Measurements from ENCODE around the gene SYNE2. TPM values are rescaled to one million over a fixed set of nuclear protein-coding genes. Genes with fewer than 3 reads are reported as not detected.

The SYNE2 gene
- total and polyA plus RNA-seq, 2 donors (not counting 3 experiments of a cell fraction or from before 2014, with no cell fraction given): 16.0 to 53.7 TPM

DNA sequence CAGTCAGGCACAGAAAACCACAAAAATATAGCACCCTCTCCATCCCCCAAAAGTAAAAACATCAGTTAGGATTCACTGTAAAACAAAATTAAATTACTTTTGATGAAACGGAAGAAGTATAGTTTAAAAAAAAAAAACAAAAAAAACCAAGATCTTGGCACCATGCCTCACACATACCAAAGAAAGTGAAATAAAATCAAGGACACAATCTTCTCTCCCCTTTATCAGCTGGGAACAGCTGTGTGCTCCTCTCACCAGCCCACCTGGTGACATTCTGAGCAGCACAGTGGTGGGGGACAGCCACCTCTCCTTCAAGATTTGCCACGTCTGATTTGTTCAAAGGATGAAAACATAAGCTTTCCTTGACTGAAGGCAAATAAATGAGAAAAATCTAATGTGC is 385.8 kb downstream of the SYNE2 start:
- Histone ChIP-seq H3K9me1 (replicated peaks; ENCODE audit: control insufficient read depth, extremely low read depth, insufficient read depth, low read length) (no peaks in the 10 kb centered on the region), H3K36me3 (ENCODE audit: control insufficient read depth in 2 of 2, extremely low read depth in 1 of 2, insufficient read depth in 2 of 2, low read length in 2 of 2) (no peaks in the 10 kb centered on the region), H3K9ac (replicated peaks; ENCODE audit: extremely low read depth, insufficient read depth, low read length) (no peak overlapping the region), H3K4me2 (ENCODE audit: insufficient read depth, low read length) (no peak overlapping the region), H4K20me1 (replicated peaks; ENCODE audit: control insufficient read depth, extremely low read depth, insufficient read depth, low read length) (no peaks in the 10 kb centered on the region), H3K9me3 (replicated peaks; ENCODE audit: control insufficient read depth, insufficient read depth, low read length) (no peaks in the 10 kb centered on the region), H3K4me3 (replicated peaks in 1 of 3; ENCODE audit: insufficient read depth in 1 of 3, low read depth in 1 of 3, low read length in 3 of 3) (no peak overlapping the region), H3K4me1 (ENCODE audit: control insufficient read depth, extremely low read depth, insufficient read depth, low read length) (peaks cover 2% of the 10 kb centered on the region), H2AFZ (ENCODE audit: low read depth, low read length) (no peak overlapping the region), H3K79me2 (ENCODE audit: control insufficient read depth, insufficient read depth, low read length) (no peaks in the 10 kb centered on the region), H3K27ac (ENCODE audit: insufficient read depth, low read depth, low read length) (no peak overlapping the region), H3K27me3 (ENCODE audit: control insufficient read depth in 2 of 2, insufficient read depth in 2 of 2, low read length in 2 of 2) (no peaks in the 10 kb centered on the region)
- no peak for FAIRE-seq
- POLR2A ChIA-PET: interaction anchor here (0.5 to 0.6 kb wide), 2 partner anchors 9 to 14 kb away, joined by 3 to 5 read pairs; no protein-coding TSS in a partner anchor
- TF ChIP-seq POLR2AphosphoS5 (IDR thresholded peaks at IDR 0.05; ENCODE audit: insufficient read depth, low read depth, low read length): no peak
- TF ChIP-seq, protein P1, sequence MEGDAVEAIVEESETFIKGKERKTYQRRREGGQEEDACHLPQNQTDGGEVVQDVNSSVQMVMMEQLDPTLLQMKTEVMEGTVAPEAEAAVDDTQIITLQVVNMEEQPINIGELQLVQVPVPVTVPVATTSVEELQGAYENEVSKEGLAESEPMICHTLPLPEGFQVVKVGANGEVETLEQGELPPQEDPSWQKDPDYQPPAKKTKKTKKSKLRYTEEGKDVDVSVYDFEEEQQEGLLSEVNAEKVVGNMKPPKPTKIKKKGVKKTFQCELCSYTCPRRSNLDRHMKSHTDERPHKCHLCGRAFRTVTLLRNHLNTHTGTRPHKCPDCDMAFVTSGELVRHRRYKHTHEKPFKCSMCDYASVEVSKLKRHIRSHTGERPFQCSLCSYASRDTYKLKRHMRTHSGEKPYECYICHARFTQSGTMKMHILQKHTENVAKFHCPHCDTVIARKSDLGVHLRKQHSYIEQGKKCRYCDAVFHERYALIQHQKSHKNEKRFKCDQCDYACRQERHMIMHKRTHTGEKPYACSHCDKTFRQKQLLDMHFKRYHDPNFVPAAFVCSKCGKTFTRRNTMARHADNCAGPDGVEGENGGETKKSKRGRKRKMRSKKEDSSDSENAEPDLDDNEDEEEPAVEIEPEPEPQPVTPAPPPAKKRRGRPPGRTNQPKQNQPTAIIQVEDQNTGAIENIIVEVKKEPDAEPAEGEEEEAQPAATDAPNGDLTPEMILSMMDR (IDR thresholded peaks at IDR 0.05; ENCODE audit: extremely low read depth in 1 of 2, insufficient read depth in 1 of 2, low read depth in 1 of 2, low read length in 2 of 2): no peak
- TF ChIP-seq MYC (IDR thresholded peaks at IDR 0.05; ENCODE audit: low read depth, low read length): no peak
- no peak for TF ChIP-seq POLR2A (IDR thresholded peaks at IDR 0.05; ENCODE audit: low read depth, low read length)
- no peak for TF ChIP-seq JUN (IDR thresholded peaks at IDR 0.05; ENCODE audit: borderline replicate concordance, insufficient read depth, insufficient read length, low read depth)
- TF ChIP-seq EZH2 (IDR thresholded peaks at IDR 0.05; ENCODE audit: borderline replicate concordance, low read depth, low read length, severe bottlenecking): no peak
- TF ChIP-seq, protein P2, sequence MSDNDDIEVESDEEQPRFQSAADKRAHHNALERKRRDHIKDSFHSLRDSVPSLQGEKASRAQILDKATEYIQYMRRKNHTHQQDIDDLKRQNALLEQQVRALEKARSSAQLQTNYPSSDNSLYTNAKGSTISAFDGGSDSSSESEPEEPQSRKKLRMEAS (IDR thresholded peaks at IDR 0.05; ENCODE audit: insufficient read depth, insufficient read length): no peak
- TF ChIP-seq FOS (IDR thresholded peaks at IDR 0.05; ENCODE audit: borderline replicate concordance, insufficient read depth, low read length): no peak
- no peak for TF ChIP-seq GATA2 (IDR thresholded peaks at IDR 0.05; ENCODE audit: insufficient read depth, insufficient read length, low read depth, low read length)
- peak; percentile 18 for DNase-seq (ENCODE audit: low read depth, low spot score)
- no TSS peak for BruUV-seq (replicated peaks)
- CTCF ChIA-PET: interaction anchor here (0.6 kb wide), 1 partner anchor 65 kb away, joined by 3 read pairs; no protein-coding TSS in a partner anchor
- dilution Hi-C loops (cut with MboI; ENCODE audit: extremely low pct_ligation_motif_present, low sequenced_read_pairs) (no loop called here), intact Hi-C loops (cut with micrococcal nuclease) (no loop called here)

All from endothelial cell of umbilical vein (primary cell).